Fibroblast of pulmonary artery (primary cell): ENCODE results near the gene NDUFS7.

Experiments
- DNase-seq: peaks from one replicate; pipeline ENCODE4 v3.0.0-alpha.2; 2010; ENCODE audit warnings: low read depth
- H3K4me3 ChIP-seq: replicated peaks from 2 replicates; pipeline ENCODE4 v1.5.1; 2011; ENCODE audit warnings: low read depth, mild to moderate bottlenecking, control low read depth, low read length, moderate library complexity
- TF ChIP-seq, protein P1 (sequence below): IDR thresholded peaks from 2 replicates; pipeline ENCODE4 v1.5.1; 2011; ENCODE audit warnings: mild to moderate bottlenecking, control low read depth, low read length, inconsistent platforms; ENCODE audit errors: missing control alignments

Gene NDUFS7

DNA sequence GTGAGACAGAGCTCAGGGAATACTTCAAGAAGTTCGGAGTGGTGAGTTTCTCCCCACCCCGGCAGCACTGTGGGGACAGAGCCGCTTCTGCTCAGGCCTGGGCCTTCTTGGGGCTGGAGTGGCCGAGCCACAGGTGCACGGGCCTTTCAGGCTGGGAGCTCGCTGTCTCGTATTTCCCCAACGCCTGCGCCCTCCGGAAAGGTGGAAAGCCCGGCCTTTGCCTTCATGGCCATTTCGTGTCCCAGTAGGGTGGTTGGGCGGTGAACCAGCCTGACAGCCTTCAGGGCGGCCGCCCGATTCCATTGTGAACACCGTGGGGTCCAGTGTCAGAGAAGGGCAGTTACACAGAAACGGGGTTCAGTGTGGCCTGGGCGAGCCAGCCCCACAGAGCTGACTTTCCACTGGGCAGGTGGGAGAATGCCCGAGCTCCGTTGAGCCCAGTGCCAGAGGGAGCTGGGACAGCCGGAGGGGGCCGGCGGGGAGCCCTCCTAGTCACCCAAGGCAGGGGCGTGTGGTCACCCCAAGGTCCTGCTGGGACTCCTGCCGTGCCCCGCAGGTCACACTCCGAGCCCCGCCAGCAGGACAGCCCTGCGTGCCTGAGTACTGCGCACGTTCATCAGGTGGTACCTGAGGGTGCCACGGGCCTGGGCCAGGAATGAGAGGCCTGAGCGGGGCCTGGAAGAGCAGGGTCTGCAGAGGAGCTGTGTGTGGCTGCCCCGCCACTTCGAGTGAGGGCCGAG is 37.7 kb downstream of the NDUFS7 start:
- TF ChIP-seq, protein P1, sequence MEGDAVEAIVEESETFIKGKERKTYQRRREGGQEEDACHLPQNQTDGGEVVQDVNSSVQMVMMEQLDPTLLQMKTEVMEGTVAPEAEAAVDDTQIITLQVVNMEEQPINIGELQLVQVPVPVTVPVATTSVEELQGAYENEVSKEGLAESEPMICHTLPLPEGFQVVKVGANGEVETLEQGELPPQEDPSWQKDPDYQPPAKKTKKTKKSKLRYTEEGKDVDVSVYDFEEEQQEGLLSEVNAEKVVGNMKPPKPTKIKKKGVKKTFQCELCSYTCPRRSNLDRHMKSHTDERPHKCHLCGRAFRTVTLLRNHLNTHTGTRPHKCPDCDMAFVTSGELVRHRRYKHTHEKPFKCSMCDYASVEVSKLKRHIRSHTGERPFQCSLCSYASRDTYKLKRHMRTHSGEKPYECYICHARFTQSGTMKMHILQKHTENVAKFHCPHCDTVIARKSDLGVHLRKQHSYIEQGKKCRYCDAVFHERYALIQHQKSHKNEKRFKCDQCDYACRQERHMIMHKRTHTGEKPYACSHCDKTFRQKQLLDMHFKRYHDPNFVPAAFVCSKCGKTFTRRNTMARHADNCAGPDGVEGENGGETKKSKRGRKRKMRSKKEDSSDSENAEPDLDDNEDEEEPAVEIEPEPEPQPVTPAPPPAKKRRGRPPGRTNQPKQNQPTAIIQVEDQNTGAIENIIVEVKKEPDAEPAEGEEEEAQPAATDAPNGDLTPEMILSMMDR: no peak
- no peak for DNase-seq
- no peak overlapping the region for H3K4me3 ChIP-seq

DNA sequence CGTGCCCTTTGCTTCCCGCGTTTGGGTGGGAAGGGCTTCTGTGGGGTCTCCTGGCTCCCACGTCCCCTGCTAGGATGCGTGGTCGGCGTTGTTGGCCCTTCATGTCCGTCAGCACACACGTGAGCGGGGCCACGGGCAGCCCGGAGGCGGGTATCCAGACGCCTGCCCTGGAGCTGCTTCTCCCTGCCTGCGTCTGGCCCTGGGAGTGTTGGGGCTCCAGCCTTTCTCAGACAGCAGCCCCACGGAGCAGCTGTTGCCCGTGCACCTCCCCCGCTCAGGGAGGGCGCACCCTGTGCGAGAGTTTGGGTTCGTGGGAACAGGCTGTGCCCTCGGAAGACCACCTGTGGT is 38.2 kb downstream of the NDUFS7 start:
- TF ChIP-seq, protein P1: no peak
- no peak overlapping the region for H3K4me3 ChIP-seq
- no peak for DNase-seq

DNA sequence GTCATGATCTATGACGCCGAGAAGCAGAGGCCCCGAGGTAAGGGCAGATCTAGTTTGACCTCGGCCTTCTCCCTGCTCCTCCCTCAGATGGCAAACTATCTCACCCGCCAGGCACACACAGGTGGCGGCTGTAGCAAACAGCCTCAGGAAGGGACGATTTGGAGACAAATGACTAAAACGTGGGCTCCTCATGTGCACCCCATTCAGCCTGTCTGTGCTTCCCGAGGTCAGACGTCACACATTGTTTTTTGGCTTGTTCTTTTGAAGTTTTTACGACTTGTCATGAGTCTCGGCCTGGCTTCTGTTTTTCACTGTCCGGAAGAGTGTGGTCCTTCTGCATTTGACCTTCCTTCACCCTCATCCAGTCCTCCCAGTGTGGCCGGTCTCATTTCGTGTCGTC is 38.7 kb downstream of the NDUFS7 start:
- H3K4me3 ChIP-seq: no peak overlapping the region
- TF ChIP-seq, protein P1: no peak
- DNase-seq: no peak

DNA sequence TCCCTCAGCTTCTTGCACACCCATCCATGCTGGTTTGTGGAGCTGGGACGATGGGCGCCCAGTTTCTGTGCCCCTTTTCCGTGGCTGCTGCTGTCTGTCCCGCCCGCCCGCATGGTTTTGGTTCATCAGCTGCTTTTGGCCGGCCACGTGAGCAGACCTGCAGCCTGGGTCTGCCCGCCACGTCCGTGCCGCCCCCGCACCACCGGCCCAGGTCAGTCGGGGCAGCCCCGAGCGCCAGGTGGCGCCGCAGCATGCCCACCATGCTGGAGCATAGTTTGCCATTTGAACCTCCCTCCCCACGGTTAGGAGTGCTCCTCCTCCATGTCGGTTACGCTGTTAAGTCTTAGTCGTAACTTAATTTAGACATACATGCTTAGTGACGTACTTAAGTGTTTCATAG is 39.2 kb downstream of the NDUFS7 start:
- TF ChIP-seq, protein P1: no peak
- H3K4me3 ChIP-seq: no peak overlapping the region
- no peak for DNase-seq

DNA sequence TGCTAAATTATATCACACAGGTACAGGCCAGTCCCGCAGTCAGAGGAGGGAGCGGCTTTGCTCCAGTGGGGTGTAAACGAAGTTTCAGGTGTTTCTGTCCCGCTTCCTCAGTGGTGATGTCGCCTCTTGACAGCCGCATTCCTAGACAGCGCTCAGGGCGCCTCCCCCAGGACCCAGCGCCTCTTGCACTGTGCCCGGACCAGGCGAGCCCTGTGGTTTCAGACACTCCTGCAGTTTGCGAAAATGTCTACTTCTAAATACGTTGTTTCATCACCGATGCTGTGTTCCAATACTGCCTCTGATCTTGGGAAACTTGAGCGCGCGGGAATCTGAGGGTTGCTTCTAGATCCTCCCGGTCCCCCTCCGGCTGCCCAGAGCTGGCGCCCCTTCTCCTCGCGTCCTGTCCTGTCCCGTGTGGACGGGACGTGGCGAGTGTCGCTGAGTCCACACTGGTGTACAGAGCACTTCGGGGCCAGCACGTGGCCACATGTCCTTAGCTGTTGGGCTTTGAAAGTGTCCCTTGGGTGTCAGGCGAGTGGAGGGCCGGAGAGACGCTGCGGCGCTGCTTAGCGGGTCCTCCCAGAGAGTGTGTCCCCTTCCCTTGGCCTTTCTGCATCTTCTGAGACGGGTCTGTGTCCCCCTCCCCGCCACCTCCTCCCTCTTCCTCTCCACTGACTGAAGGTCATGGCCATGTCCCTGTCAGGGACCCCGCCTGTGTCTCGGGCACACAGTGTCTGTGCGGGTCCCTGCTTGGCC is 39.9 kb downstream of the NDUFS7 start:
- TF ChIP-seq, protein P1: no peak
- no peak for DNase-seq
- no peak overlapping the region for H3K4me3 ChIP-seq

DNA sequence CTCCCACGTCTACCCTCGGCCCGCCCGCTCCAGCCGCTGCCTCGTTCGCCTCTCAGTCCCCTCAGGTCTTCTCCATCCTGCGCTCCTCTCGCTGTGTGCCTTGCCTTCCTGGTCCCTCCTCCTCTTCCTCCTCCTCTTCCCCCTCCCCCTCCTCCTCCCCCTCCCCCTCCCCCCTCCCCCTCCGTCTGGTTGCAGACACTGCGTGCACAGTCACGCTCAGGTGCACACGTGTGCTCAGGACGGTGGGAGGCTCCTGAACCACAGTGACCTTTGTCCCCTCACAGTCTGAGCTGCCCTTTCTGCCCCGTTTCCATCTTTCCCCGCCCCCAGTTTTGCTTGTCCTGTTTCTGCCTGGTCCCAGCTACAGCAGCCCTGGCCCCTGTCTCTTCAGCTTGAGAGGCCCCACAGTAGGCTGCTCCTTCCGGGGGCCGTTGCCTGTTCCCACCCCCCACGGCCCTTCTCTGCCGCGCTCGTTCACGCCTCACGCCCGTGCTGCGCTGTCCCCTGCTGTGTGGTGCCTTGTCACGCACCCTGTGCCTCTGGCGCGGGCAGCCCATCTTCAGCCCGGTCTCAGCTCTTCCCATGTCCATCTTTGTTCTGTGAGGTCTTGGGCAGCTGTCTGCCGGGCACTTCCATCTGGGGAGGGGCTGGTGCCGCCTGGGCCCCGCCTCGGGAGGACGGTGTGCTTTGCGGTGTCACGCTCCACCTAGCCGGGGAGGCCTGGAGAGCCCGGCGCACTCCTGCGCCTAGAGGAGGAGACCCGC is 40.7 kb downstream of the NDUFS7 start:
- H3K4me3 ChIP-seq: no peak overlapping the region
- no peak for DNase-seq
- TF ChIP-seq, protein P1: no peak
